Aorta (tissue), 5 donors: ENCODE data around the gene DMRTB1. TPM values are rescaled to one million over a fixed set of nuclear protein-coding genes. Genes with fewer than 3 reads are reported as not detected.

Experiments used
- ATAC-seq: fragments of 200-7000 bp; cut with Tn5 transposase; one replicate; pipeline ENCODE4 v1.9.1; 2022; ENCODE audit warnings: moderate library complexity; ENCODE audit not compliant: low FRiP score
- DNase-seq, 2 donors: peaks; one replicate each; pipeline ENCODE4 v3.0.0-alpha.2; 2020
- H3K27ac ChIP-seq, 2 donors: one replicate each; pipeline ENCODE4 v1.5.1; 2013; ENCODE audit warnings: low read length in 2 of 2, mild to moderate bottlenecking in 2 of 2, moderate library complexity in 2 of 2, control low read depth in 1 of 2, inconsistent platforms in 1 of 2, low read depth in 1 of 2
- H3K27me3 ChIP-seq, 2 donors: one replicate each; pipeline ENCODE4 v1.6.1; 2013; ENCODE audit warnings: control low read depth in 1 of 2, low read length in 1 of 2, mild to moderate bottlenecking in 1 of 2, moderate library complexity in 1 of 2; ENCODE audit not compliant: insufficient read depth in 2 of 2, control insufficient read depth in 1 of 2
- H3K36me3 ChIP-seq, 2 donors: one replicate each; pipeline ENCODE4 v1.6.1; 2013; ENCODE audit warnings: control low read depth in 1 of 2, low read length in 1 of 2, mild to moderate bottlenecking in 1 of 2; ENCODE audit not compliant: insufficient read depth in 2 of 2, control insufficient read depth in 1 of 2
- H3K4me1 ChIP-seq, 2 donors: one replicate each; pipeline ENCODE4 v1.6.1; 2013; ENCODE audit warnings: low read length in 2 of 2, control low read depth in 1 of 2, mild to moderate bottlenecking in 1 of 2, moderate library complexity in 1 of 2; ENCODE audit not compliant: insufficient read depth in 2 of 2, control insufficient read depth in 1 of 2
- H3K4me3 ChIP-seq, 2 donors: one replicate each; pipeline ENCODE4 v1.5.1; 2013; ENCODE audit warnings: low read length in 2 of 2, control low read depth in 1 of 2, mild to moderate bottlenecking in 1 of 2
- H3K9me3 ChIP-seq: one replicate; pipeline ENCODE4 v1.6.1; 2013; ENCODE audit warnings: mild to moderate bottlenecking, low read length; ENCODE audit not compliant: control insufficient read depth
- WGBS, 2 donors: extraction: QIAGEN DNeasy Blood & Tissue Kit; methylation state at CpG; one replicate each; pipeline ENCODE4 v1.1.7; 2013; 5-methylcytosine and 5-hydroxymethylcytosine counted together
- intact Hi-C, 2 donors: fragments of 100-400 bp; cut with DNase I; formaldehyde crosslinking; loops; one replicate each; pipeline versions ENCODE4 v1.14.2 to v1.15.0; 2022
- polyA plus RNA-seq, 2 donors: library from polyadenylated mRNA; stranded (reverse); fragments of 200-250 nt; gene quantifications; one replicate each; pipeline ENCODE4 v1.2.3, GENCODE V29; 2013
- total RNA-seq, 2 donors: library from RNA; stranded (reverse); fragmentation: NEBNext Ultra II Directional; extraction: Animal tissue kit (Norgen Biotek cat#: 25700); gene quantifications; one replicate each; pipeline ENCODE4 v1.2.1, GENCODE V29; 2021
- donor health status: healthy with polysubstance abuse.
- donor health status: Bipolar disorder and iron deficiency.
- donor health status: DM: no; HTN: no; CAD: no.
- donor health status: DM: no; HTN: no; CAD: no.
- donor health status: DM: yes; HTN: yes; CAD: no.

DMRTB1 gene
- total and polyA plus RNA-seq, 4 donors = not detected

GRCh38 chr1:53460211-53460634 is 1.0 kb downstream of the DMRTB1 start:
- no peaks in the 10 kb centered on the region for H3K4me1 ChIP-seq
- WGBS, 2 donors = 96 to 97% methylated on average over 25 of the region's 25 CpGs
- DNase-seq (no peak), ATAC-seq (no peak)
- no peaks in the 10 kb centered on the region for H3K9me3 ChIP-seq
- no peak overlapping the region for H3K4me3 ChIP-seq
- H3K27me3 ChIP-seq = no peaks in the 10 kb centered on the region
- intact Hi-C loops = no loop called here
- H3K36me3 ChIP-seq = no peaks in the 10 kb centered on the region
- H3K27ac ChIP-seq = no peak overlapping the region

GRCh38 chr1:53460666-53461322 is 1.6 kb downstream of the DMRTB1 start:
- no peak for DNase-seq
- H3K9me3 ChIP-seq = no peaks in the 10 kb centered on the region
- ATAC-seq = peak; percentile 39
- H3K4me1 ChIP-seq = no peaks in the 10 kb centered on the region
- no peaks in the 10 kb centered on the region for H3K36me3 ChIP-seq
- H3K4me3 ChIP-seq = no peak overlapping the region
- 93 to 97% methylated on average over 29 of the region's 29 CpGs for WGBS, 2 donors
- intact Hi-C loops = no loop called here
- no peaks in the 10 kb centered on the region for H3K27me3 ChIP-seq
- no peak overlapping the region for H3K27ac ChIP-seq

DNA sequence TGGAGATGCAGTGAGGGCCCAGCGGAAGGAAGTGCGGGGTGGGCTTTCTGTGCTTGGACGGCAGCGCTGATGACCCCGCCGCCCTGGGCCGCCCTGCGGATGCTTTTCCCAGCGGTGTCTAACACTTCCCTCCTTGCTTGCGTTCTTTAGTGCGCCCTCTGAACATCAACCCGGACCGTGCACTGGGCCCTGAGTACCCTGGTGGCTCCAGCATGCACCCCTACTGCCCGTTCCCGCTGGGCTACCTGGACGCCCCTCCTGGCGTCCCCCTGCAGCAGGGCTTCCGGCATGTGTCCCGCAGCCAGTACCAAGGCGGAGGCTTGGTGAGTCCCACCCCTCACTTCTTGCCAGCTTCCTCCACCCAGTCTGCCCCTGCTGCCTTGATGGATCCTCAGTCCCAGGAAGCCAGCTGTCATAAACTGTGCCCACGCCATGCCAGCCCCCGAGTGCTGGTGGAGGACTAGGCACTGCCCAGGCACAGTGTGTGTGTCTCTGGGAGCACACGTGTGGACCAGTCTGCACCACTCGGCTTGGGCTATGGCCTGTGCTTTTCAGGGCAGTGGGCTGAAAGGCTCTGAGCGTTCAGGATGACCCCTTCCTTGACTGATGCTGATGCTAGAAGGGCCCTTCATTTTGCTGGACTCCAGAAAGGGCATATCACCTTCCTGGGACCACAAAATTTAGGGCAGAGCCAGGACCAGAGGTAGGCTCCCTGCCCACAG is 2.3 kb downstream of the DMRTB1 start:
- intact Hi-C loops = no loop called here
- Histone ChIP-seq H3K27me3 (no peaks in the 10 kb centered on the region), H3K36me3 (no peaks in the 10 kb centered on the region), H3K27ac (no peak overlapping the region), H3K4me3 (no peak overlapping the region), H3K4me1 (no peaks in the 10 kb centered on the region), H3K9me3 (no peaks in the 10 kb centered on the region)
- 96 to 98% methylated on average over 25 of the region's 25 CpGs for WGBS, 2 donors
- ATAC-seq = peak; percentile 20
- no peak for DNase-seq

DNA sequence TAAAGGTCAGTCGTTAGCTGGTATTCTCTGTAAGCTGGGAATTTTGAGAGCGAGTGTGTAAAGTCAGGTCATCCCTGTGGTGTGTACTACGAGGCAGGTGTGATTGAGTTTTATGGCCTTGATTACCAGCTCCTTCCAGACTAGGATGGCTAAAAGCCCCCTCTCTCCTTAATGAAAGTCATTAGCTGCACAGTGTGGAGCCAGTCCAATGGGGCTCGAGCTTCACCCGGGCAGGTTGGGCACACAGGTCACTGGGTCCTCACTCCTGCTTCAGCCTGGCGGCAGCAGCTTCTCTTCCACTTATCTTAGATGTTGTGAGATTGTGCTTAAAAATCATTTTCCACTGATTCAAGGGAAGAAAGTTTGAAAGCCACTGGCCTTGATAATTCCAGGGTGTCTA is 3.0 kb downstream of the DMRTB1 start:
- no peak overlapping the region for H3K4me3 ChIP-seq
- H3K36me3 ChIP-seq = no peaks in the 10 kb centered on the region
- H3K4me1 ChIP-seq = no peaks in the 10 kb centered on the region
- ATAC-seq = no peak
- intact Hi-C loops = no loop called here
- 90 to 94% methylated on average over 6 of the region's 6 CpGs for WGBS, 2 donors
- H3K27me3 ChIP-seq = no peaks in the 10 kb centered on the region
- H3K9me3 ChIP-seq = no peaks in the 10 kb centered on the region
- no peak for DNase-seq
- no peak overlapping the region for H3K27ac ChIP-seq

- DNase-seq = no peak
- ATAC-seq = no peak
- H3K27ac ChIP-seq = no peak overlapping the region
These were observed 3.7 kb downstream of the DMRTB1 start for GRCh38 chr1:53462769-53463501.

GRCh38 chr1:53463961-53464899 is 5.0 kb downstream of the DMRTB1 start:
- intact Hi-C loops = no loop called here
- 94 to 96% methylated on average over 20 to 24 of the region's 24 CpGs for WGBS, 2 donors
- no peaks in the 10 kb centered on the region for H3K4me1 ChIP-seq
- H3K36me3 ChIP-seq = no peaks in the 10 kb centered on the region
- H3K27me3 ChIP-seq = no peaks in the 10 kb centered on the region
- DNase-seq = no peak
- ATAC-seq = no peak
- H3K27ac ChIP-seq = no peak overlapping the region
- H3K4me3 ChIP-seq = no peak overlapping the region
- H3K9me3 ChIP-seq = no peaks in the 10 kb centered on the region

More at GRCh38 chr1:53462769-53463501, 3.7 kb downstream of the DMRTB1 start:
- Histone ChIP-seq H3K4me1 (no peaks in the 10 kb centered on the region), H3K27me3 (no peaks in the 10 kb centered on the region), H3K36me3 (no peaks in the 10 kb centered on the region), H3K9me3 (no peaks in the 10 kb centered on the region), H3K4me3 (no peak overlapping the region)
- WGBS, 2 donors = 41 to 46% methylated on average over 11 of the region's 11 CpGs
- intact Hi-C loops = no loop called here

DNA sequence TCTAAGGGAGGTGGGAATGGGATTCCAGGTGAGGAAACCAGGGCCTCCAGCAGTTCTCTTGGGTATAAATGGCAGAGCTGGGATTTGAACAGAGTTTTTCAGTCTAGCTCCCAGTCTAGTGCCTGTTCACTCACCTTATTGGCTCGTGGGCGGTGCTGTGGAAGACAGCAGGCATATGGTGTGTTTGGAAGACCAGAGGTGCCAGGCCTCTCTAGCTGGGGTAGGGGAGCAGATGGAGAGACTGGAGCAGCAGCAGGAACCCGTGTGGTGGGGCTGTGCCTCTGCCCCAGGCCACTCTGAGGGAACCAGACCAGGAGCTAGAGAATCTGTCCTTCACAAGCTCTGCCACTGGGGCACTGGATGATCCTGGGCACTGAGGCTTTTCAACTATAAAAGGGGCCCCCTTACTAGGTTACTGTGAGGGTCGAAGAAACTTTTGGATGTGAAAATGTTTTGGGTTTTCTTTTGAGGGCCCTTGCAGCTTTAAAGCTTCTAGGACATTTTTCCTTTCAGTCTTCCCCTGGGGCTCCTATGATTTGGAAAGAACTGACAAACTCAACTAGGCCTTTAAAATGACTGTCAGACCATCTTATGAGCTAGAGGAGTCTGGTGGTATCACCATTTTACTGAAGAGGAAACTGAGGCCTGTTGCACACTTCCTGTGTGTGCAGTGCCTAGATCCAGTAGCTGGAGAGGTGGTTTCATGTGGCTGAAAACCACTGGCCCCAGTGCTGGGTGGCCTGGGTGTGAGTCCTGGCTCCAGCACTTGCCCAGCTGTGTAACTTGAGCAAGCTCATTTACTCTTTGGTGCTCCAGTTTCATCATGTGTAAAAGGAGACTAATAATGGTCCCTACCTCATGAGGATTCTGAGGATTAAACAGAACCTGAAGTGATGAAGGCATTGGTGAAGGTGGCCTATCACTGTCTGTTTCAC is 6.1 kb downstream of the DMRTB1 start:
- H3K27ac ChIP-seq = no peak overlapping the region
- H3K36me3 ChIP-seq = no peaks in the 10 kb centered on the region
- no peaks in the 10 kb centered on the region for H3K27me3 ChIP-seq
- WGBS, 2 donors = 74 to 82% methylated on average over 4 of the region's 4 CpGs
- ATAC-seq (no peak), DNase-seq (no peak)
- H3K9me3 ChIP-seq = no peaks in the 10 kb centered on the region
- intact Hi-C loops = no loop called here
- no peak overlapping the region for H3K4me3 ChIP-seq
- H3K4me1 ChIP-seq = no peaks in the 10 kb centered on the region
